ENCODE results near the gene CHRND. TPM values are rescaled to one million over a fixed set of nuclear protein-coding genes. Genes with fewer than 3 reads are reported as not detected.

The CHRND gene
- total and polyA plus RNA-seq, 2 experiments from 2014 or later = 0.10 to 0.11 TPM

- TF ChIP-seq, protein P1, sequence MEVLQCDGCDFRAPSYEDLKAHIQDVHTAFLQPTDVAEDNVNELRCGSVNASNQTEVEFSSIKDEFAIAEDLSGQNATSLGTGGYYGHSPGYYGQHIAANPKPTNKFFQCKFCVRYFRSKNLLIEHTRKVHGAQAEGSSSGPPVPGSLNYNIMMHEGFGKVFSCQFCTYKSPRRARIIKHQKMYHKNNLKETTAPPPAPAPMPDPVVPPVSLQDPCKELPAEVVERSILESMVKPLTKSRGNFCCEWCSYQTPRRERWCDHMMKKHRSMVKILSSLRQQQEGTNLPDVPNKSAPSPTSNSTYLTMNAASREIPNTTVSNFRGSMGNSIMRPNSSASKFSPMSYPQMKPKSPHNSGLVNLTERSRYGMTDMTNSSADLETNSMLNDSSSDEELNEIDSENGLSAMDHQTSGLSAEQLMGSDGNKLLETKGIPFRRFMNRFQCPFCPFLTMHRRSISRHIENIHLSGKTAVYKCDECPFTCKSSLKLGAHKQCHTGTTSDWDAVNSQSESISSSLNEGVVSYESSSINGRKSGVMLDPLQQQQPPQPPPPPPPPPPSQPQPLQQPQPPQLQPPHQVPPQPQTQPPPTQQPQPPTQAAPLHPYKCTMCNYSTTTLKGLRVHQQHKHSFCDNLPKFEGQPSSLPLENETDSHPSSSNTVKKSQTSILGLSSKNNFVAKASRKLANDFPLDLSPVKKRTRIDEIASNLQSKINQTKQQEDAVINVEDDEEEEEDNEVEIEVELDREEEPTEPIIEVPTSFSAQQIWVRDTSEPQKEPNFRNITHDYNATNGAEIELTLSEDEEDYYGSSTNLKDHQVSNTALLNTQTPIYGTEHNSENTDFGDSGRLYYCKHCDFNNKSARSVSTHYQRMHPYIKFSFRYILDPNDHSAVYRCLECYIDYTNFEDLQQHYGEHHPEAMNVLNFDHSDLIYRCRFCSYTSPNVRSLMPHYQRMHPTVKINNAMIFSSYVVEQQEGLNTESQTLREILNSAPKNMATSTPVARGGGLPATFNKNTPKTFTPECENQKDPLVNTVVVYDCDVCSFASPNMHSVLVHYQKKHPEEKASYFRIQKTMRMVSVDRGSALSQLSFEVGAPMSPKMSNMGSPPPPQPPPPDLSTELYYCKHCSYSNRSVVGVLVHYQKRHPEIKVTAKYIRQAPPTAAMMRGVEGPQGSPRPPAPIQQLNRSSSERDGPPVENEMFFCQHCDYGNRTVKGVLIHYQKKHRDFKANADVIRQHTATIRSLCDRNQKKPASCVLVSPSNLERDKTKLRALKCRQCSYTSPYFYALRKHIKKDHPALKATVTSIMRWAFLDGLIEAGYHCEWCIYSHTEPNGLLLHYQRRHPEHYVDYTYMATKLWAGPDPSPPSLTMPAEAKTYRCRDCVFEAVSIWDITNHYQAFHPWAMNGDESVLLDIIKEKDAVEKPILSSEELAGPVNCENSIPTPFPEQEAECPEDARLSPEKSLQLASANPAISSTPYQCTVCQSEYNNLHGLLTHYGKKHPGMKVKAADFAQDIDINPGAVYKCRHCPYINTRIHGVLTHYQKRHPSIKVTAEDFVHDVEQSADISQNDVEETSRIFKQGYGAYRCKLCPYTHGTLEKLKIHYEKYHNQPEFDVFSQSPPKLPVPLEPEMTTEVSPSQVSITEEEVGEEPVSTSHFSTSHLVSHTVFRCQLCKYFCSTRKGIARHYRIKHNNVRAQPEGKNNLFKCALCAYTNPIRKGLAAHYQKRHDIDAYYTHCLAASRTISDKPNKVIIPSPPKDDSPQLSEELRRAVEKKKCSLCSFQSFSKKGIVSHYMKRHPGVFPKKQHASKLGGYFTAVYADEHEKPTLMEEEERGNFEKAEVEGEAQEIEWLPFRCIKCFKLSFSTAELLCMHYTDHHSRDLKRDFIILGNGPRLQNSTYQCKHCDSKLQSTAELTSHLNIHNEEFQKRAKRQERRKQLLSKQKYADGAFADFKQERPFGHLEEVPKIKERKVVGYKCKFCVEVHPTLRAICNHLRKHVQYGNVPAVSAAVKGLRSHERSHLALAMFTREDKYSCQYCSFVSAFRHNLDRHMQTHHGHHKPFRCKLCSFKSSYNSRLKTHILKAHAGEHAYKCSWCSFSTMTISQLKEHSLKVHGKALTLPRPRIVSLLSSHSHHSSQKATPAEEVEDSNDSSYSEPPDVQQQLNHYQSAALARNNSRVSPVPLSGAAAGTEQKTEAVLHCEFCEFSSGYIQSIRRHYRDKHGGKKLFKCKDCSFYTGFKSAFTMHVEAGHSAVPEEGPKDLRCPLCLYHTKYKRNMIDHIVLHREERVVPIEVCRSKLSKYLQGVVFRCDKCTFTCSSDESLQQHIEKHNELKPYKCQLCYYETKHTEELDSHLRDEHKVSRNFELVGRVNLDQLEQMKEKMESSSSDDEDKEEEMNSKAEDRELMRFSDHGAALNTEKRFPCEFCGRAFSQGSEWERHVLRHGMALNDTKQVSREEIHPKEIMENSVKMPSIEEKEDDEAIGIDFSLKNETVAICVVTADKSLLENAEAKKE (CRISPR knock-in tag; IDR thresholded peaks at IDR 0.05) = no peak
- no peak for TF ChIP-seq ZNF331 (CRISPR knock-in tag; IDR thresholded peaks at IDR 0.05; ENCODE audit: low read depth)
- no peak for TF ChIP-seq NANOG (IDR thresholded peaks at IDR 0.05; ENCODE audit: borderline replicate concordance)
These were observed 4.0 kb downstream of the CHRND start (continued) for GRCh38 chr2:232529806-232530547.

- Histone ChIP-seq H3F3A (replicated peaks; ENCODE audit: low read depth) (no peaks in the 10 kb centered on the region), H4K20me1 (replicated peaks; ENCODE audit: insufficient read depth) (no peaks in the 10 kb centered on the region; the same call in 1 of the 2 replicates), H3K9me2 (ENCODE audit: insufficient read depth) (no peaks in the 10 kb centered on the region), H3K4me2 (no peak overlapping the region), H3K36me3 (ENCODE audit: insufficient read depth) (no peaks in the 10 kb centered on the region), H3K27ac (ENCODE audit: low read depth) (no peak overlapping the region), H3K27me3 (ENCODE audit: insufficient read depth) (no peaks in the 10 kb centered on the region), H3K79me2 (replicated peaks; ENCODE audit: insufficient read depth) (no peaks in the 10 kb centered on the region), H2AFZ (no peak overlapping the region), H3K4me1 (ENCODE audit: insufficient read depth) (no peaks in the 10 kb centered on the region), H3K4me3 (no peak overlapping the region)
- Mint-ChIP-seq H3K4me3 (no peak overlapping the region), H3K27me3 (ENCODE audit: insufficient read depth, low read depth, poor library complexity) (peaks cover 19% of the 10 kb centered on the region), H3K27ac (no peak overlapping the region), H3K4me1 (peaks cover 15% of the 10 kb centered on the region), H3K36me3 (ENCODE audit: low read depth) (no peaks in the 10 kb centered on the region; the same call in 2 of the 3 replicates), H3K9me3 (no peaks in the 10 kb centered on the region)
- TF ChIP-seq, protein P2, sequence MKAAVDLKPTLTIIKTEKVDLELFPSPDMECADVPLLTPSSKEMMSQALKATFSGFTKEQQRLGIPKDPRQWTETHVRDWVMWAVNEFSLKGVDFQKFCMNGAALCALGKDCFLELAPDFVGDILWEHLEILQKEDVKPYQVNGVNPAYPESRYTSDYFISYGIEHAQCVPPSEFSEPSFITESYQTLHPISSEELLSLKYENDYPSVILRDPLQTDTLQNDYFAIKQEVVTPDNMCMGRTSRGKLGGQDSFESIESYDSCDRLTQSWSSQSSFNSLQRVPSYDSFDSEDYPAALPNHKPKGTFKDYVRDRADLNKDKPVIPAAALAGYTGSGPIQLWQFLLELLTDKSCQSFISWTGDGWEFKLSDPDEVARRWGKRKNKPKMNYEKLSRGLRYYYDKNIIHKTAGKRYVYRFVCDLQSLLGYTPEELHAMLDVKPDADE (IDR thresholded peaks at IDR 0.05) = no peak
- TF ChIP-seq CTCF (conservative IDR thresholded peaks at IDR 0.05; ENCODE audit: low read depth in 2 of 2) = no peak
- no peak for TF ChIP-seq STAT1 (IDR thresholded peaks at IDR 0.05; ENCODE audit: unreplicated experiment)
- TF ChIP-seq POLR2AphosphoS5 (IDR thresholded peaks at IDR 0.05; ENCODE audit: low read depth) = no peak
- TF ChIP-seq EZH2 (IDR thresholded peaks at IDR 0.05; ENCODE audit: low read depth, unreplicated experiment) = no peak
- no peak for TF ChIP-seq ZNF114 (CRISPR knock-in tag; IDR thresholded peaks at IDR 0.05)
- TF ChIP-seq REST (IDR thresholded peaks at IDR 0.05; ENCODE audit: unreplicated experiment) = no peak
- TF ChIP-seq NANOG (IDR thresholded peaks at IDR 0.05; ENCODE audit: borderline replicate concordance) = no peak
- no peak for DNase-seq (ENCODE audit: low spot score)
- ATAC-seq = no peak
These were observed 4.8 kb downstream of the CHRND start for GRCh38 chr2:232530626-232531260.

Measured in GM23338 (cell line).